Parathyroid adenoma (tissue), 2 donors: ENCODE results near the gene CHRNA5.
"Not testable (repeated sequence)": the region's sequence is repeated elsewhere in the genome, so short reads cannot be mapped to it uniquely, and the experiment has no call there.

Experiments used
- H2AFZ ChIP-seq: fragments of 300-600 bp; sonication (generic); one replicate; pipeline ENCODE4 v1.7.0; 2017; ENCODE audit warnings: antibody characterized with exemption, mild to moderate bottlenecking
- H3K27ac ChIP-seq: fragments of 300-600 bp; sonication (generic); one replicate; pipeline ENCODE4 v1.7.0; 2017
- H3K27me3 ChIP-seq: fragments of 300-600 bp; sonication (generic); one replicate; pipeline ENCODE4 v1.7.0; 2017; ENCODE audit warnings: low read length; ENCODE audit not compliant: control insufficient read depth, insufficient read depth
- H3K36me3 ChIP-seq: fragments of 300-600 bp; sonication (generic); one replicate; pipeline ENCODE4 v1.7.0; 2017; ENCODE audit warnings: low read length; ENCODE audit not compliant: control insufficient read depth, insufficient read depth
- H3K4me1 ChIP-seq: fragments of 300-600 bp; sonication (generic); one replicate; pipeline ENCODE4 v1.7.0; 2017; ENCODE audit warnings: control low read depth
- H3K4me2 ChIP-seq: fragments of 300-600 bp; sonication (generic); one replicate; pipeline ENCODE4 v1.7.0; 2017; ENCODE audit warnings: low read length
- H3K4me3 ChIP-seq: fragments of 300-600 bp; sonication (generic); one replicate; pipeline ENCODE4 v1.7.0; 2017; ENCODE audit warnings: low read depth, low read length
- H3K79me2 ChIP-seq: fragments of 300-600 bp; sonication (generic); one replicate; pipeline ENCODE4 v1.7.0; 2017; ENCODE audit warnings: control low read depth
- H3K9ac ChIP-seq: fragments of 300-600 bp; sonication (generic); one replicate; pipeline ENCODE4 v1.7.0; 2017; ENCODE audit warnings: mild to moderate bottlenecking
- H3K9me3 ChIP-seq: fragments of 300-600 bp; sonication (generic); one replicate; pipeline ENCODE4 v1.7.0; 2017; ENCODE audit warnings: low read length; ENCODE audit not compliant: control insufficient read depth
- CTCF ChIP-seq: fragments of 300-600 bp; sonication (generic); IDR thresholded peaks from one replicate; pipeline ENCODE4 v1.7.0; 2017; ENCODE audit warnings: antibody characterized with exemption, mild to moderate bottlenecking
- donor health status: primary hyperparathyroidism.

The CHRNA5 gene

GRCh38 chr15:78551902-78552301 lies 13.4 kb upstream of the CHRNA5 start:
- Histone ChIP-seq H3K79me2 (no peaks in the 10 kb centered on the region), H3K4me2 (no peak overlapping the region), H3K4me3 (no peak overlapping the region), H3K9ac (no peak overlapping the region), H3K4me1 (no peaks in the 10 kb centered on the region), H3K36me3 (no peaks in the 10 kb centered on the region), H3K27me3 (no peaks in the 10 kb centered on the region), H3K9me3 (no peaks in the 10 kb centered on the region), H3K27ac (no peak overlapping the region), H2AFZ (no peak overlapping the region)
- TF ChIP-seq CTCF: no peak

GRCh38 chr15:78552597-78552996 lies 12.7 kb upstream of the CHRNA5 start:
- Histone ChIP-seq H2AFZ (no peak overlapping the region), H3K79me2 (no peaks in the 10 kb centered on the region), H3K4me3 (no peak overlapping the region), H3K9ac (no peak overlapping the region), H3K27ac (no peak overlapping the region), H3K4me1 (no peaks in the 10 kb centered on the region), H3K36me3 (no peaks in the 10 kb centered on the region), H3K9me3 (no peaks in the 10 kb centered on the region), H3K27me3 (no peaks in the 10 kb centered on the region), H3K4me2 (no peak overlapping the region)
- TF ChIP-seq CTCF: no peak

DNA sequence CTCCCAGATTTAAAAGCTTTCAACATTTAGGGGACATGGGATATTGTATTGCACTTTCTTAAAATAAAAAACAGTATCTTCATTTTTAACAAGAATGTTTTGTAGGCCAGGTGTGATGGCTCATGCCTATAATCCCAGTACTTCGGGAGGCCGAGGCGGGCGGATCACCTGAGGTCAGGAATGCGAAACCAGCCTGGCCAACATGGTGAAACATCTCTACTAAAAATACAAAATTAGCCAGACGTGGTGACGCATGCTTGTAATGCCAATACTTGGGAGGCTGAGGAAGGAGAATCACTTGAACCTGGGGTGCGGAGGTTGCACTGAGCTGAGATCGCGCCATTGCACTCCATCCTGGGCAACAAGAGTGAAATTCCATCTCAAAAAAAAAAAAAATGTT lies 5.1 kb upstream of the CHRNA5 start:
- H3K27me3 ChIP-seq, H3K4me2 ChIP-seq, H2AFZ ChIP-seq, H3K9ac ChIP-seq, H3K27ac ChIP-seq, H3K79me2 ChIP-seq, H3K36me3 ChIP-seq, H3K4me1 ChIP-seq, H3K4me3 ChIP-seq, H3K9me3 ChIP-seq: not testable (repeated sequence)

- Histone ChIP-seq H3K27me3 (no peaks in the 10 kb centered on the region), H3K36me3 (no peaks in the 10 kb centered on the region), H3K4me2 (no peak overlapping the region), H3K4me3 (no peak overlapping the region), H3K27ac (no peak overlapping the region), H2AFZ (no peak overlapping the region), H3K4me1 (no peaks in the 10 kb centered on the region), H3K79me2 (no peaks in the 10 kb centered on the region), H3K9ac (no peak overlapping the region), H3K9me3 (no peaks in the 10 kb centered on the region)
- TF ChIP-seq CTCF: no peak
Observed at GRCh38 chr15:78561490-78561889, 3.8 kb upstream of the CHRNA5 start.

DNA sequence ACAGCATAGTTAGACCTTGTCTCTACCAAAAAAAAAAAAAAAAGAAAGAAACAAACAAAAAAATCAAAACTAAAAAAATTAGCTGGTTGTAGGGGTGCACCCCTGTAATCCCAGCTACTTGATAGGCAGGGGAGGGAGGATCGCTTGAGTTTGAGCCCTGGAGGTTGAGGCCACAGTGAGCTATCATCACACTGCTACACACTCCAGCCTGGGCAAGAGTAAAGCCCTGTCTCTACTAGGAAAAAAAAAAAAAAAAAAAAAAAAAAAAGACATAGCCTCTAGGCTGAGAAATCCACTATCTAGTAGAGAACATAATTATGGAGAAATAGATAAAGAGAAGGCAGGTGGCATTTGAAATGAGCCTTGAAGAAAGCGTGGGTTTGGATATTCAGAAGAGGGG lies 2.2 kb upstream of the CHRNA5 start:
- Histone ChIP-seq H3K9ac (no peak overlapping the region), H3K4me1 (no peaks in the 10 kb centered on the region), H2AFZ (no peak overlapping the region), H3K79me2 (no peaks in the 10 kb centered on the region), H3K36me3 (no peaks in the 10 kb centered on the region), H3K4me2 (no peak overlapping the region), H3K4me3 (no peak overlapping the region), H3K9me3 (no peaks in the 10 kb centered on the region), H3K27ac (no peak overlapping the region), H3K27me3 (no peaks in the 10 kb centered on the region)
- TF ChIP-seq CTCF: no peak
